ENCODE measurements around the gene TBC1D9B.

TBC1D9B gene

DNA sequence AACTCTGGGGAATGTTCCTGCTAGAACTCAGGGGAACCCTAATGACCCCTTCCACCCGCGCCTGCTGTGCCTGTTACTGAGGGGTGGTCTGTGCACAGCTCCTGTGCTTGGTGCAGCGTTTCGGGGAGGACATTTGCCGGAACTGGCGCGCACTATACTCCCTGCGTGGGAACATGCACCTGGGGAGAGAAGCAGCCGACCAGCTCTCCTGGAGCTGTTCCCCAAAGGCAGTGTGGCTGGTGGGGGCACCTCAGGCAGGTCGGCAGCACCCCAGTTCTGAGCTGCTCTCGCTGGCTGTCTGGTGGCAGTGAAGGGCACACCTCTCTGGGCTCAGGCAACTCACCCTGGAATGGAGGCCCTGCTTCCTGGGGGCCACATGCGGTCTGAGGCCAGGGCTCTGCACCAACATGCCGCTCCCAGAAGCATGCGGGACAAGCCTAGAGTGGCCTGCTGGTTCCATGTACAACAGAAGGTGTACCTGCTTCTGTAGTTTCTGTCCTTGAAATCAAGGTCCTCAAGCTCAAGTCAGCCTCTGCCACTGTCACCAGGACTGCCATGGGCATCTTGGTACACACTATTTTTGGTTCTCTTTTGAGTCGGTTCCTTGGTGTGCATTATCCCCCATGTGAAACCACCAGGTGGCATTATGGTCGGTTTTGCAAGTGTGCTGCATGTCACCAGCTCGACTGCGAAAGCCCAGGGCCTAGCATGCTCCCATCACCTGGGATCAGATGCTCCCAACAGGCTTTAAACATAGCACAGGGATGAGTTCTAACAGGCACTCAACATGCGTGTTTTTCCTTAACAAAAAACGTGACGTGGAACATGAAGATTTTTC is 41.2 kb downstream of the TBC1D9B start:
- ChIA-PET CTCF (no interaction called here), POLR2A (interaction anchor here (0.9 kb wide), 1 partner anchor 34 kb away, joined by 3 read pairs; no protein-coding TSS in a partner anchor)
- no peak for DNase-seq (ENCODE audit: low read depth, low spot score)
- TF ChIP-seq, protein P1, sequence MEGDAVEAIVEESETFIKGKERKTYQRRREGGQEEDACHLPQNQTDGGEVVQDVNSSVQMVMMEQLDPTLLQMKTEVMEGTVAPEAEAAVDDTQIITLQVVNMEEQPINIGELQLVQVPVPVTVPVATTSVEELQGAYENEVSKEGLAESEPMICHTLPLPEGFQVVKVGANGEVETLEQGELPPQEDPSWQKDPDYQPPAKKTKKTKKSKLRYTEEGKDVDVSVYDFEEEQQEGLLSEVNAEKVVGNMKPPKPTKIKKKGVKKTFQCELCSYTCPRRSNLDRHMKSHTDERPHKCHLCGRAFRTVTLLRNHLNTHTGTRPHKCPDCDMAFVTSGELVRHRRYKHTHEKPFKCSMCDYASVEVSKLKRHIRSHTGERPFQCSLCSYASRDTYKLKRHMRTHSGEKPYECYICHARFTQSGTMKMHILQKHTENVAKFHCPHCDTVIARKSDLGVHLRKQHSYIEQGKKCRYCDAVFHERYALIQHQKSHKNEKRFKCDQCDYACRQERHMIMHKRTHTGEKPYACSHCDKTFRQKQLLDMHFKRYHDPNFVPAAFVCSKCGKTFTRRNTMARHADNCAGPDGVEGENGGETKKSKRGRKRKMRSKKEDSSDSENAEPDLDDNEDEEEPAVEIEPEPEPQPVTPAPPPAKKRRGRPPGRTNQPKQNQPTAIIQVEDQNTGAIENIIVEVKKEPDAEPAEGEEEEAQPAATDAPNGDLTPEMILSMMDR (IDR thresholded peaks at IDR 0.05; ENCODE audit: insufficient read depth, low read length, missing control alignments), result no peak
- no peak overlapping the region for H3K4me3 ChIP-seq (ENCODE audit: low read depth, low read length)

DNA sequence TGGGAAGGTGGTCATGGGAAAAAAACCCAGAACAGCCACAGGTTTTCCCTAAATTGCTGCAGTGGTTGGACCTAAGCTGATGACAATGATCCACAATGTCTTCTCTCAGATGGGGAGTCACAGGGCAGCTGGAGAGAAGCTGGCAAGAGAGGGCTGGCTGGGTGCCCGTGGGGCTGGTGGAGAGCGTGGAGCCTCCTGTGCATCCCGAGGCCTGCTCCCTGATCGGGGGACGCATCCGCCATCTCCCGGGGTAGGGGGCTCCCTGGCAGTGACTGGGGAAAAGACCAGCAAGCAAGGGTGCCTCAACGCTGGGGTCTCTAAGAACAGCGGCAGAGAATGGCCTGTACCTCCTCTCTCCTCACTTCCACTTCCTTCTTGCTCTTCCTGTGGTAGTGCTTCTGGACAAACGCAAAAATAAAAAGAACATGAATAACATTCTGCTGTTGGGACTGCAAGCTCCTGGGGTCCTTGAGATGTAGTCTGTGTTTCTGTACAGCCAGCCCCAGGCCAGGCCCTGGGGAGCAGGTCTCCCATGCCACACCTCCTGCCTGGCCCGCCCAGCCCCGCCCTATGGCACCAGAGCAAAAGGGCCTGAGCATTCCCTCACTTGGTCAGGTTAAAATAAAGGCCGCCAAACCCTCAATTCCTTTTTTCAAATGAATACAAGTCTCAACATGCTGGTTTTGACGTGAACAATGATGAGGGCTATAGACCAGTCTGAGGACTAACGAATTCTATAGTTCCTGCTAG is 42.0 kb downstream of the TBC1D9B start:
- CTCF ChIA-PET, result no interaction called here
- TF ChIP-seq, protein P1 (IDR thresholded peaks at IDR 0.05; ENCODE audit: insufficient read depth, low read length, missing control alignments), result no peak
- POLR2A ChIA-PET, result interaction anchor here (0.9 kb wide), 1 partner anchor 33 kb away, joined by 3 read pairs; no protein-coding TSS in a partner anchor
- DNase-seq (ENCODE audit: low read depth, low spot score), result no peak
- no peak overlapping the region for H3K4me3 ChIP-seq (ENCODE audit: low read depth, low read length)

DNA sequence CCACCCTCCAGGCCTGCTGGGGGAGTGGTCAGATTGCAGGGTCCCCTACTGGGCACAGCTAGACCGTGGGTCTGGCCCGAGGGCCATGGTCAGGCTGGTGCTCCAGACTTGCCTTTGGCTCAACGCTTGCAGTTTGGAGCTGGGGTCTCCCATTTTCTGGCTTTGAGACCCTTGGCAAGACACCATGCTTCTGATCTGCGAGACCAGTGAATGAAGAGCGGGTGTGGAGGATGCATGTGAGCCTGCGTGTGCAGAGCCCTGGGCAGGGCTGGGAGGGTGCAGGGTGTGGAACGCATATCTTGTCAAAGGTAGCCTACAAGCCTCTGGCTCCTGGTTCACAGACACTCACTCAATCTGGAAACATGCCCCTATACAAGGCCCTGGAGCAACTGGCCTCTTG is 43.0 kb downstream of the TBC1D9B start:
- ChIA-PET POLR2A (no interaction called here), CTCF (no interaction called here)
- TF ChIP-seq, protein P1 (IDR thresholded peaks at IDR 0.05; ENCODE audit: insufficient read depth, low read length, missing control alignments), result no peak
- DNase-seq (ENCODE audit: low read depth, low spot score), result no peak
- H3K4me3 ChIP-seq (ENCODE audit: low read depth, low read length), result no peak overlapping the region

DNA sequence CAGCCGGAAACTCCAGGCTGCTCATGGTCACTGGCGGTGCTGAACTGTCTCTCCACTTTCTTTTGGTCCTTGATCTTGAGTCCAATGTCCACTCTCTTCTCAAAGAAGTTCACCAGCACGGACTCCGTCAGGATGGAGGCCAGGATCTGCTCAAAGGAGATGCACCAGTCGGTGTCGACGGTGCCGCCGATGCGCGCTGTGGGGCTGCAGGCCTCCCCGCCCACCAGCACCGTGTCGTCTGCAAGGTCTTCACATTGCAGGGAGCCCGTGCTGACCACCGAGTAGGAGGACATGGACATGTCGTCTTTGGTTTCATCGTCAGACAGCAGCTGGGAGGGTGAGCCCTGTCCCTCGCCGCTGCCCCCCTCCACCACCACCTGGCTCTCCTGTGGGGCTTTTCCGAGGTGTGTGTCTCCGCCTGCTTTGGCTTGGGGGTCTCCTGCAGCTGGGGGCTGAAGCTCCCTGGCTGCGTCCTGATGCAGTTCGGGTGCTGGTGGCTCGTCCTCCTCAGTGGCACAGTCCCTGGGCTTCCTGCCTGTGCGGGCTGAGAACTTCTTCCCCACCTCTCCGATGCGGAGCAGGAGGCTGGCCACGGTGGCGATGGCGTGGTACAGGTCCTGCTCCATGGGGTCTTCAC is 44.1 kb downstream of the TBC1D9B start:
- POLR2A ChIA-PET, result no interaction called here
- H3K4me3 ChIP-seq (ENCODE audit: low read depth, low read length), result no peak overlapping the region
- CTCF ChIA-PET, result no interaction called here
- TF ChIP-seq, protein P1 (IDR thresholded peaks at IDR 0.05; ENCODE audit: insufficient read depth, low read length, missing control alignments), result no peak
- DNase-seq (ENCODE audit: low read depth, low spot score), result no peak

DNA sequence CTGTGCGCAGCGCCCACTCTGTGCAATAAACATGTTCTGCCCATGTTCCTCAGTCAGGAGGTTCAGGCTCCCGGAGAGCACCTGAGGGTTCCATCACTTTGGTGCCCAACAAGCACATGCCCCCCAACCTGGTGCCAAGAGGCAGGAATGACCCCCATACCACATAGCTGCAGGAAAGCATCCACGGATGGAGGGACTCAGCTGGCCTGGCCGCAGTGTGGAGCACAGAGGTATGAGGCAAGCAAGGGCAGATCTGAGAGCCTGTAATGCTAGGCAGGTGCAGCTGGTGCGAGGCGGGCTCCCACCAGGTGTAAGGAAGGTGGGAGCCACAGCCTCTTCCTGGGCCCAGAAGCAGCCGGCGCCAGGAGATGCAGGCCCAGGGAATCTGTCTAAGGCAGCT is 44.8 kb downstream of the TBC1D9B start:
- TF ChIP-seq, protein P1 (IDR thresholded peaks at IDR 0.05; ENCODE audit: insufficient read depth, low read length, missing control alignments), result no peak
- no peak for DNase-seq (ENCODE audit: low read depth, low spot score)
- no peak overlapping the region for H3K4me3 ChIP-seq (ENCODE audit: low read depth, low read length)
- ChIA-PET CTCF (interaction anchor here (1.3 kb wide), 1 partner anchor 8 kb away, joined by 6 read pairs; no protein-coding TSS in a partner anchor), POLR2A (no interaction called here)

All from AG04449 (cell line).